ENCODE results near the gene IL10RB.

DNA sequence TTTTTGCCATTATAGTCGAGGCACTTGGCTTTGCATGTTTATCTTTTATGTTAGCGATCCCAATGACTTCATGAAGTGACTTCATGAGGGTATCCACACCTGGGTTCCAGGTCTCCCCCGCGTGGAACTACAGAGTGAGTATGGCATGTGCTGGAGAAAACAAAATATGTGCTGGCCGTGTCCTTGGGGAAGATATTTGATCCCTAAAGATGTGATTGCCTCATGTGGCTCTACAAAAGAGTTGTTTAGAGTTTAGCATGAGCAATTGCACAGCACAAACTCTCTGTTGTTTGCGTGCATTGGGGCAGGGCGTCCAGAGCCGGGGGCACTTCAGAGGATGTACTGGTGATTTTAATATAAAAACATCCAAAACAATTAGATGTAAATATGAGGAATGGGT, 4.8 kb downstream of the IL10RB start:
- TF ChIP-seq CTCF (IDR thresholded peaks at IDR 0.05 in 8 of 11, conservative IDR thresholded peaks at IDR 0.05 in 3 of 11), result no peak
- no peak for TF ChIP-seq POLR2AphosphoS5 (IDR thresholded peaks at IDR 0.05)
- no peak for TF ChIP-seq POLR2A (IDR thresholded peaks at IDR 0.05)

Measured in spleen (tissue), 7 donors.